ENCODE data around the gene KRT2. TPM values are rescaled to one million over a fixed set of nuclear protein-coding genes. Genes with fewer than 3 reads are reported as not detected.

Gene KRT2
- total RNA-seq, 1 donor from 2014 or later: not detected

GRCh38 chr12:52631676-52632459 lies 20.1 kb downstream of the KRT2 start:
- Histone ChIP-seq H3K9me3 (replicated peaks) (no peaks in the 10 kb centered on the region), H3K27ac (replicated peaks) (no peak overlapping the region), H3K36me3 (no peaks in the 10 kb centered on the region), H3K4me3 (no peak overlapping the region), H3K27me3 (ENCODE audit: low read depth) (peaks cover 22% of the 10 kb centered on the region), H3K4me1 (peaks cover 4% of the 10 kb centered on the region)
- TF ChIP-seq CTCF (IDR thresholded peaks at IDR 0.05; ENCODE audit: borderline replicate concordance): no peak
- intact Hi-C loops (cut with micrococcal nuclease): no loop called here
- DNase-seq: no peak

DNA sequence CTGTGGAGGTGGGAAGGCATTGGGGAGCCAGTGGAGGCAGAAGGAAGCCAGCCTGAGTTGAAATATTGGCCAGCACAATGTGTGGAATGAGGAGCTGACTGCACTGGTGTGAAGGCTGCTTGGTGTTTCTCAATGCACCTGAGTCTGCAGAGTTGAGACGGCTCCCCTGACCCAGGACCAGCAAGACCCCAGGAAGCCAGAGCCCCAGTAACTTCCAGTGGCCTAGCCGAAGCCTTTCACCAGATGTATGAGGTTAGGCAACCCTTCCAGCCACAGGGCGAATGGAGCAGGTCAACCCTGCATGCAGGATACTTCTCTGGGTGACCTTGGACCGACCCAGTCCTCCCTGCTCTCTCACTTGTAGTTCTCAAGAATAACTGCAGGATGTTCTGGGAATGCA lies 20.7 kb downstream of the KRT2 start:
- Histone ChIP-seq H3K36me3 (no peaks in the 10 kb centered on the region), H3K27me3 (ENCODE audit: low read depth) (peaks cover 24% of the 10 kb centered on the region), H3K9me3 (replicated peaks) (no peaks in the 10 kb centered on the region), H3K27ac (replicated peaks) (no peak overlapping the region), H3K4me1 (peaks cover 4% of the 10 kb centered on the region), H3K4me3 (no peak overlapping the region)
- no peak for DNase-seq
- intact Hi-C loops (cut with micrococcal nuclease): no loop called here
- no peak for TF ChIP-seq CTCF (IDR thresholded peaks at IDR 0.05; ENCODE audit: borderline replicate concordance)

DNA sequence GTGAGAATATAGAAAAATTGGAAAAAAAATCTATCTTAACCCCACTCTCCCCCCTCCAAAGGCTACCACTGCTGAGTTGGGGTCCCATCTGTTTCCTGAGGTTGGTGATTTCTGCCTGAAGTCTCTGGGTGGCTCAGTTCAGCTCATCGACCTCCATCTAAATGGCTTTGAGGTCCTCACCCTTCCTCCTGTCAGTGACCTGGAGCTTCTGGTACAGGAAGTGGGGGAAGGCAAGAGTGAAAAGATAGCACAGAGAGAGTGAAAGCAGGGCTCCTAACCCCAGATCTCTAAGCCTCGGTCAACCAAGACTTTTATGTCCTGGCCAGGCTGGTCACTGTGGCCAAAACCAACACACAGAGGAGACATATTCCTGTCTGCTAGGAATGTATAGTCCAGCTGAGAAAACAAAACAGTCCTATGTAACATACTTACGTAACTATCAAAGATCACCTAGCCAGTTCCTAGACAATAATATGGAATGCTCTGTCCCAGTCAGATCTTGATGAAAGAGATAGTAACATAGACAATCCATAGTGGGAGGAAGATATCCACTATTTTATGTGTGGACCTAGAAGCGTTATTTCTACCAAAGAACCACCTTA lies 21.3 kb downstream of the KRT2 start:
- H3K27me3 ChIP-seq (ENCODE audit: low read depth): peaks cover 27% of the 10 kb centered on the region
- intact Hi-C loops (cut with micrococcal nuclease): no loop called here

DNA sequence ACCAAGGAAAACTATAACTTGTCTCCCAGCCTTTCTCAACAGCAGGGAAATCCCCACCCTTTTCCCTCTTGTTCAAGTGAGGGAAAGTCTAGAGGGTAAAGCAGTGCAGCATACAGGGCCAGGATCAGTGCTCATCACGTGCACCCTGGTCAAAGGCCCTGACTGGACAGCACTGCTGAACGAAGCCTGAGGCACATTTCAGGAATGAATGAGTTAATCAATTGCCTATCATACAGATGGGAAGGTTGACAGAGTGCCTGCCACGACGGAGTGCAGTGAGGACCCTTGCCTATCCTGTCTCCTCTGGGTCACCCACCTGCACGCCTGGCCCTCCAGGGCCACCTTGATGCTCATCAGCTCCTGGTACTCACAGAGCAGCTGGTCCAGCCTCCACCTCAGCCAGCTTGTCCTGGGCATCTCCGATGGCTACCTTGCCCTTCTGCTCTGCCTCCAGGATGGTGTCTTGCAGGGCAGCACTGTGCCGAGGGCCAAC lies 22.0 kb downstream of the KRT2 start:
- Histone ChIP-seq H3K27me3 (ENCODE audit: low read depth) (peaks cover 27% of the 10 kb centered on the region), H3K36me3 (no peaks in the 10 kb centered on the region), H3K27ac (replicated peaks) (no peak overlapping the region), H3K4me3 (no peak overlapping the region), H3K9me3 (replicated peaks) (no peaks in the 10 kb centered on the region), H3K4me1 (peaks cover 4% of the 10 kb centered on the region)
- TF ChIP-seq CTCF (IDR thresholded peaks at IDR 0.05; ENCODE audit: borderline replicate concordance): no peak
- intact Hi-C loops (cut with micrococcal nuclease): no loop called here
- DNase-seq: no peak

More for the DNA sequence above, 21.3 kb downstream of the KRT2 start:
- DNase-seq: no peak
- Histone ChIP-seq H3K9me3 (replicated peaks) (no peaks in the 10 kb centered on the region), H3K27ac (replicated peaks) (no peak overlapping the region), H3K4me3 (no peak overlapping the region), H3K4me1 (peaks cover 4% of the 10 kb centered on the region), H3K36me3 (no peaks in the 10 kb centered on the region)
- TF ChIP-seq CTCF (IDR thresholded peaks at IDR 0.05; ENCODE audit: borderline replicate concordance): no peak

DNA sequence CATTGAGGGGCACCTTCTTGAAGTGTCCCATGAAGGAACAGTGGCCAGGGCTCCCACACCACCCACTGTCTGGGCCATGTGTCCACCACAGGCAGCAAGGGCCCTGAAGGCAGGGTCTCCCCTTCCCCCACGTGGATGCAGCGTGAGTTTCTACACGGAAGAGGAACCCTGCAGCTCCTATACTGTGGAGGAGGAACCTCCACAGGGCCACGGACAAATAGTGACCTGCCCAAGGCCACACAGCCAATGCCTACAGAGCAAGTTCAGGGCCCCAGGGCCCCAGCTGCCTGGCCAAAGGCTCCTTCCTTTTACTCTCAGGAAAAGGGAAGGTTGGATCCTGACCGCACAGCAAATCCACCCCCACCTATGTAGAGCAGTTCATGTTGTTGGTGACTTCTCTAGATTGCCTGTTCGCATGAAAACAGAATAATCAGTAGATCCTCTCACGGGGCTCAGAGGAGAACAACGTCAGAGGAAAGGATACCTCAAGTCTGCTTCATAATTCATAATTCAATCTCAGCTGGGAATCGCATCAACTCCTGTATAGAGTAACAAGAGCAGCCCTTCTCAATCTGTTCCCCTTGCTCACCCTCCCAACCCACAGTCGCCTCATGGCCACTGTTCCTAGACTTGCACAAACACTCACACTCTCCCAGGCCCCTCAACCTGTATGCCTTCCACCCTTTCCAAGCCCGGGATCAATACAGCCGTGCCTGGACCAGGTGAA lies 22.6 kb downstream of the KRT2 start:
- Histone ChIP-seq H3K27ac (replicated peaks) (no peak overlapping the region), H3K4me3 (no peak overlapping the region), H3K4me1 (peaks cover under 1% of the 10 kb centered on the region), H3K27me3 (ENCODE audit: low read depth) (peaks cover 29% of the 10 kb centered on the region), H3K9me3 (replicated peaks) (no peaks in the 10 kb centered on the region), H3K36me3 (no peaks in the 10 kb centered on the region)
- TF ChIP-seq CTCF (IDR thresholded peaks at IDR 0.05; ENCODE audit: borderline replicate concordance): no peak
- intact Hi-C loops (cut with micrococcal nuclease): no loop called here
- DNase-seq: no peak
